Uterus (tissue), 4 donors: ENCODE measurements around the gene CCNF. TPM values are rescaled to one million over a fixed set of nuclear protein-coding genes. Genes with fewer than 3 reads are reported as not detected.

ENCODE experiments used
- DNase-seq, 2 donors: peaks; one replicate each; pipeline ENCODE4 v3.0.0-alpha.2; 2019 to 2020
- H3K27ac ChIP-seq, 2 donors: fragments of 200-600 bp; sonication (generic); 1 replicate in 1 of 2; 2 replicates in 1 of 2; pipeline ENCODE4 v1.5.1; 2016 to 2018
- H3K27me3 ChIP-seq, 2 donors: fragments of 200-600 bp; sonication (generic); one replicate each; pipeline ENCODE4 v1.5.1; 2018 to 2019; ENCODE audit warnings: control low read depth in 1 of 2
- H3K36me3 ChIP-seq, 2 donors: fragments of 200-600 bp; sonication (generic); one replicate each; pipeline ENCODE4 v1.5.1; 2019; ENCODE audit warnings: control low read depth in 1 of 2
- H3K4me1 ChIP-seq, 2 donors: fragments of 200-600 bp; sonication (generic); one replicate each; pipeline ENCODE4 v1.5.1; 2018 to 2019; ENCODE audit warnings: control low read depth in 1 of 2
- H3K4me3 ChIP-seq, 2 donors: fragments of 200-600 bp; sonication (generic); 1 replicate in 1 of 2; 2 replicates in 1 of 2; pipeline ENCODE4 v1.5.1; 2018 to 2019; ENCODE audit warnings: mild to moderate bottlenecking in 1 of 2
- H3K9me3 ChIP-seq, 2 donors: fragments of 200-600 bp; sonication (generic); one replicate each; pipeline ENCODE4 v1.5.1; 2019; ENCODE audit warnings: control low read depth in 1 of 2
- POLR2A ChIP-seq, 2 donors: fragments of 450-650 bp; IDR thresholded peaks; one replicate each; pipeline ENCODE4 v1.6.1; 2016; ENCODE audit warnings: antibody characterized with exemption in 2 of 2, mild to moderate bottlenecking in 1 of 2, moderate library complexity in 1 of 2
- intact Hi-C: fragments of 100-400 bp; cut with DNase I; formaldehyde crosslinking; loops from one replicate; pipeline ENCODE4 v1.15.1; 2023; ENCODE audit warnings: low total_unique reads
- total RNA-seq, 4 donors: library from RNA; depleted of rRNA in 3 of 4; stranded (reverse); fragments of >200 nt in 3 of 4; gene quantifications; one replicate each; pipeline versions ENCODE4 v1.1.0 to v1.2.4, GENCODE V29; 2014 to 2023
- TF ChIP-seq, protein P1 (sequence below), 4 experiments: fragments of 200-600 bp in 2 of 4; fragments of 450-650 bp in 2 of 4; sonication (generic) in 2 of 4; IDR thresholded peaks; one replicate each; pipeline ENCODE4 v1.5.1; 2016 to 2019; ENCODE audit warnings: antibody characterized with exemption in 4 of 4, mild to moderate bottlenecking in 2 of 4, moderate library complexity in 1 of 4
- donor health status: DM: yes; HTN: yes; CAD: no.

CCNF gene
- total RNA-seq, 4 donors from 2014 or later = under 0.01 to 11.8 (median 1.9) TPM; not detected in 1

- Histone ChIP-seq H3K27ac (no peak overlapping the region), H3K27me3 (no peaks in the 10 kb centered on the region), H3K4me1 (no peaks in the 10 kb centered on the region), H3K4me3 (no peak overlapping the region), H3K36me3 (no peaks in the 10 kb centered on the region), H3K9me3 (no peaks in the 10 kb centered on the region)
- no peak for TF ChIP-seq POLR2A (IDR thresholded peaks at IDR 0.05)
- TF ChIP-seq, protein P1, sequence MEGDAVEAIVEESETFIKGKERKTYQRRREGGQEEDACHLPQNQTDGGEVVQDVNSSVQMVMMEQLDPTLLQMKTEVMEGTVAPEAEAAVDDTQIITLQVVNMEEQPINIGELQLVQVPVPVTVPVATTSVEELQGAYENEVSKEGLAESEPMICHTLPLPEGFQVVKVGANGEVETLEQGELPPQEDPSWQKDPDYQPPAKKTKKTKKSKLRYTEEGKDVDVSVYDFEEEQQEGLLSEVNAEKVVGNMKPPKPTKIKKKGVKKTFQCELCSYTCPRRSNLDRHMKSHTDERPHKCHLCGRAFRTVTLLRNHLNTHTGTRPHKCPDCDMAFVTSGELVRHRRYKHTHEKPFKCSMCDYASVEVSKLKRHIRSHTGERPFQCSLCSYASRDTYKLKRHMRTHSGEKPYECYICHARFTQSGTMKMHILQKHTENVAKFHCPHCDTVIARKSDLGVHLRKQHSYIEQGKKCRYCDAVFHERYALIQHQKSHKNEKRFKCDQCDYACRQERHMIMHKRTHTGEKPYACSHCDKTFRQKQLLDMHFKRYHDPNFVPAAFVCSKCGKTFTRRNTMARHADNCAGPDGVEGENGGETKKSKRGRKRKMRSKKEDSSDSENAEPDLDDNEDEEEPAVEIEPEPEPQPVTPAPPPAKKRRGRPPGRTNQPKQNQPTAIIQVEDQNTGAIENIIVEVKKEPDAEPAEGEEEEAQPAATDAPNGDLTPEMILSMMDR (IDR thresholded peaks at IDR 0.05) = no peak
- DNase-seq = no peak
- intact Hi-C loops = no loop called here
These were observed 25.1 kb upstream of the CCNF start for GRCh38 chr16:2404099-2404498.

GRCh38 chr16:2415085-2415484 lies 14.2 kb upstream of the CCNF start:
- H3K9me3 ChIP-seq = no peaks in the 10 kb centered on the region
- H3K27me3 ChIP-seq = peaks cover 0 to 5% of the 10 kb centered on the region in 2 donors
- no peak for TF ChIP-seq POLR2A (IDR thresholded peaks at IDR 0.05)
- TF ChIP-seq, protein P1 (IDR thresholded peaks at IDR 0.05) = no peak
- DNase-seq = no peak
- no peaks in the 10 kb centered on the region for H3K36me3 ChIP-seq
- intact Hi-C loops = no loop called here
- H3K4me3 ChIP-seq = no peak overlapping the region
- H3K27ac ChIP-seq = no peak overlapping the region
- H3K4me1 ChIP-seq = no peaks in the 10 kb centered on the region

DNA sequence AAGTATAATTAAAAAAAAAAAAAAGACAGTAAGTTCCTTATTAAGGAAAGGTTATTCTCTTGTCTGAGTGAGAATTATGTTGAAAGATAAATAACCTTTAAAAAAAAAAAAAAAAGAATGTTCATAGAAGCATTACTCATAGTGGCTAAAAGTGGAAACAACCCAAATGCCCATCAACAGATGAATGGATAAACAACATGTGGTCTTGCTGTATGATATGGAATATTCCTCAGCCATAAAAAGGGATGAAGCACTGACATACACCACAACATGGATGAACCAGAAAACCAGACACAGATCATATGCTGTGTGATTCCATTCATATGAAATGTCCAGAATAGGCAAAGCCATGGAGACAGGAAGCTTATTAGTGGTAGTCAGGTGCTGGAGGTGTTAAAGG lies 9.2 kb upstream of the CCNF start:
- H3K4me1 ChIP-seq = no peaks in the 10 kb centered on the region
- no peak for TF ChIP-seq POLR2A (IDR thresholded peaks at IDR 0.05)
- TF ChIP-seq, protein P1 (IDR thresholded peaks at IDR 0.05) = no peak
- intact Hi-C loops = no loop called here
- no peak overlapping the region for H3K27ac ChIP-seq
- H3K4me3 ChIP-seq = no peak overlapping the region
- no peaks in the 10 kb centered on the region for H3K36me3 ChIP-seq
- no peaks in the 10 kb centered on the region for H3K9me3 ChIP-seq
- no peak for DNase-seq
- H3K27me3 ChIP-seq = peaks cover 0 to 2% of the 10 kb centered on the region in 2 donors

DNA sequence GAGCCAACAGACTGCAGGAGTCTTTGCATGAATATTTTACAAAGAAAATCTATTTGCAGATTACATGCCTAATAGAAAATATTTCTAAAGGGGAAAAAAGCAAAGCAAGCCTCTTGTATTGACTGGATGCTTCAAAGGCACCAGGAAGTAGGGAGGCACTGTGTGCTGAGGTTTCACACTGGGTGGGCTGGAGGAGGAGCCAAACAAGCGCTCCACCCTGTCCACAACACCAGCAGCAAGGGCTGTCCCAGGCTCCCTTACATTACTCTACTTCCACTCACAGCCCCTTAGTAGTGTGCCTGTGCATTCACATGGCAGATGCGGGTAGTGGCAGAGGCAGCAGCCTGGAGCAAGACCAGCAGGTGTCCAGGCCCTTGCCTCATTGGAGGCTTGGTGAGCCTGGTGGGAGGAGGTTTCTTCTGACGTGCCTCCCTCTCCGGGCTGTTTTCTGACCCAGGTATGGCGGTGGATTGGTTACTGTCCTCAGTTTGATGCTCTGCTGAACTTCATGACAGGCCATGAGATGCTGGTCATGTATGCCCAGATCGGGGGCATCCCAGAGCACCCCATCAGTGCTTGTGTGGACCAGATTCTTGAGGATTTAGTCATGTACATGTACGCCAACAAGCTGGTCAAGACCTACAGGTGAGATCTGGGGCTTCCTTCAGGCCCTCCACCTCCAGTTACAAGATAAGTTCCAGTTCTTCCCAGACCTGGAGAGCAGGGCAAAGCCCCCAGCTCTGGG lies 7.0 kb upstream of the CCNF start:
- no peak for TF ChIP-seq POLR2A (IDR thresholded peaks at IDR 0.05)
- TF ChIP-seq, protein P1 (IDR thresholded peaks at IDR 0.05) = no peak
- intact Hi-C loops = no loop called here
- Histone ChIP-seq H3K27me3 (no peaks in the 10 kb centered on the region), H3K4me3 (no peak overlapping the region), H3K9me3 (no peaks in the 10 kb centered on the region), H3K36me3 (no peaks in the 10 kb centered on the region), H3K4me1 (no peaks in the 10 kb centered on the region), H3K27ac (no peak overlapping the region)
- DNase-seq = no peak

- intact Hi-C loops = no loop called here
- TF ChIP-seq POLR2A (IDR thresholded peaks at IDR 0.05) = no peak
- TF ChIP-seq, protein P1 (IDR thresholded peaks at IDR 0.05) = no peak
- no peak for DNase-seq
- Histone ChIP-seq H3K36me3 (no peaks in the 10 kb centered on the region), H3K9me3 (no peaks in the 10 kb centered on the region), H3K4me1 (no peaks in the 10 kb centered on the region), H3K4me3 (no peak overlapping the region), H3K27ac (no peak overlapping the region), H3K27me3 (no peaks in the 10 kb centered on the region)
These were observed 4.9 kb upstream of the CCNF start for GRCh38 chr16:2424061-2425007.
